Activated naive CD4-positive, alpha-beta T cell treated with anti-CD3 and anti-CD28 coated beads, Interleukin-2, amount 50 U/mL, for 72 hours (primary cell): Measurements from ENCODE around the gene RRAS. TPM values are rescaled to one million over a fixed set of nuclear protein-coding genes. Genes with fewer than 3 reads are reported as not detected.

Experiments used
- ATAC-seq, 2 donors: fragments of 150-1000 bp; cut with Tn5 transposase; 2 replicates each; pipeline ENCODE4 v1.10.0; 2021; ENCODE audit warnings: mild to moderate bottlenecking in 2 of 2, moderate library complexity in 2 of 2
- DNase-seq, 2 donors: peaks; one replicate each; pipeline ENCODE4 v3.0.0; 2021 to 2022; ENCODE audit warnings: low spot score in 2 of 2
- H3K27ac Mint-ChIP-seq, 2 donors: one replicate each; pipeline ENCODE4 v1.8.0; 2022; ENCODE audit warnings: mild to moderate bottlenecking in 2 of 2, mixed read lengths in 2 of 2
- H3K36me3 Mint-ChIP-seq, 2 donors: one replicate each; pipeline ENCODE4 v1.8.0; 2022; ENCODE audit warnings: mixed read lengths in 2 of 2
- H3K9me3 Mint-ChIP-seq, 2 donors: one replicate each; pipeline ENCODE4 v1.8.0; 2022; ENCODE audit warnings: mixed read lengths in 2 of 2
- total RNA-seq, 2 donors: library from RNA; stranded (reverse); gene quantifications; one replicate each; pipeline ENCODE4 v1.2.3, GENCODE V29; 2022

Gene RRAS
- 10 to 100 TPM in 1 of 2 donors, 1 to 10 TPM in 1; 6.0 to 12.9 TPM for total RNA-seq

DNA sequence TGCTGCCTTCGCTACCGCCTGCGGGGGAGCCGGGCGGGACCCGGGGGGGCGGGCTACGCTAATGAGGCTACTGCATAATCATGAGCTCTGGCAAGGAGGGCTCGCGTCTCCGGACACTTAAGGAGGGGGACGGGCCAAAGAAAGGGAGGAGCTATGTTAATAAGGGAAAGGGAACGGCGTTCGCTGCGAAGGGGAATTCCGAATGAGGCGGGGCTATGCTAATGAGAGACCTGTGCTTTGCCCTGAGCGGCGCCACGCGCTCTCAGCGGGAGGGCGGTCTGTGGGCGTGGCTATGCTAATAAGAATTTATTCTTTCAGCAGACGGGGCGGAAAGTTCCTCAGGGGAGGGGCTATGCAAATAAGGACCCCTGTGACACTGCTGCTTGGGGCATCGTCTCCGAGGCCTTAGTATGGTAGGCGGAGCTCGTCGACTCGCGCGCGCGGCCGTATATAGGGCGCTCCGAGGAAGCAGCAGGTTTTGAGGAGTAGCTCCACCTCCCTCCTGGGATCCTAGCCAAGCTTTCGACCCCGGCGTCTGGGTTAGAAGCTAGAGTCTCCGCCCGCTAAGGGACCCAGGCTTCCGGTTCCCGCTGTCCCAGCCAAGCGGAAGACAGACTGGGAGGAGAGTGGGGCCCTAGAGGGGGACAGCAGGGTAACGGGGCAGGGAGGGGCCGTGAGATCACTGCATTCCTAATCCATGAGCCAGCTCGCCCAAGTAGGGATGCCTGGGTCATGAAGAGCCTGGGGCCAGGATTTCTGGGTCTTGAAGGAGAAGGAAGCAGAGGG, at the start of gene RRAS:
Gene RRAS, minus strand, starts transcription at position 31 of the 786 bp plus-strand sequence. CDS start 45 bp downstream, outside the sequence.
- Mint-ChIP-seq H3K36me3 (peaks cover 12 to 15% of the 10 kb centered on the region in 2 donors), H3K9me3 (no peaks in the 10 kb centered on the region), H3K27ac (peak within 1 kb of the TSS; percentile 99)
- peak; percentile 99 to 100 for DNase-seq
- ATAC-seq = peak; percentile 74 to 78

DNA sequence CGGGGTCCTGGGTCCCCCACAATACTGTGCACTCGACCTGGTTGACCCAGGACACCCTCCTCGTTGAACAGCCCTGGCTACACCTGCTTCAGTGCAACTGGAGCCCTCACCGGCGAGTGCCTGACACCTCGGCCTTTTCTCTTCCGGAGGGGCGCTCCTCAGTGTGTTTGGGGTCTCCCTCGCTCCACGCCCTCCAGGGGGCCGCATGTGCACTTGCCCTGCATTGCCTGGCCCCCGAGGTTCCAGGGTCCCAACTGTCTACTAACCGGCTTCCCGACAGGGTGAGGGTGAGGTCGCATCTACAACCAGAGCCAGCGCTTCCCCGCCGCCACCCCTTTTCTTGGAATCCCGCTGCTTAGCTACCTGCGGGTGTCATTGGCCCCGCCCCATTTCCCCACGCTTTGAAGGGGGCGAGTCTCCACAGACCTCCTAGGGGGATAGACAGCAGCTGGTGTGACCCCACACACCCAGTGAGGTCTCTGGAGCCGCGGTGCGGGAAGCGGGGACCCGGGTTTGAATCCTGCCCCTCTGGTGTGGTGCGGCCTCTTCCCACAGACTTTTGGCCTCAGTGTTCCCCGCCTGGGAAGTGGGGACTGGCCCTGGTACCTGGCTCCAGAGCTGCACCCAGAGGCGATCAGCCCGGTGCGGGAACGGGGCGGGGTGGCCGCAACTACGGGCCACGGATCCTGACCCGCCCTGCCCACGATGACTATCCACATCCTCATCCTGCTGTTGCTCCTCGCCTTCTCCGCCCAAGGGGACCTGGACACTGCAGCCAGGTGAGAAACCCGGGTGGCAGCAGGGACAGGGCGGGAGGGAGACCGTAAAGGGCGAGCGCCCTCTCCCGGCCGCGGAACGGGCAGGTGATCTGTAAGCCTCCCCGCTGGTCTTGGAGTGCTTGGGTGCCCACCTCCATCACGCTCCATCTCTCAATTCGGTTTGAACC, 49.5 kb upstream of the RRAS start, which contains the start of gene ADM5:
Gene ADM5, plus strand, starts transcription at position 462 of the 946 bp plus-strand sequence. Its CDS starts 244 bp downstream, at position 706.
- H3K27ac Mint-ChIP-seq = peak within 1 kb of the TSS; percentile 36 to 95
- peak in 1 of 2 donors; percentile 59 for DNase-seq
- ATAC-seq = peak; percentile 41 to 51
- H3K9me3 Mint-ChIP-seq = no peaks in the 10 kb centered on the region
- H3K36me3 Mint-ChIP-seq = peaks cover 9% of the 10 kb centered on the region in 2 donors

DNA sequence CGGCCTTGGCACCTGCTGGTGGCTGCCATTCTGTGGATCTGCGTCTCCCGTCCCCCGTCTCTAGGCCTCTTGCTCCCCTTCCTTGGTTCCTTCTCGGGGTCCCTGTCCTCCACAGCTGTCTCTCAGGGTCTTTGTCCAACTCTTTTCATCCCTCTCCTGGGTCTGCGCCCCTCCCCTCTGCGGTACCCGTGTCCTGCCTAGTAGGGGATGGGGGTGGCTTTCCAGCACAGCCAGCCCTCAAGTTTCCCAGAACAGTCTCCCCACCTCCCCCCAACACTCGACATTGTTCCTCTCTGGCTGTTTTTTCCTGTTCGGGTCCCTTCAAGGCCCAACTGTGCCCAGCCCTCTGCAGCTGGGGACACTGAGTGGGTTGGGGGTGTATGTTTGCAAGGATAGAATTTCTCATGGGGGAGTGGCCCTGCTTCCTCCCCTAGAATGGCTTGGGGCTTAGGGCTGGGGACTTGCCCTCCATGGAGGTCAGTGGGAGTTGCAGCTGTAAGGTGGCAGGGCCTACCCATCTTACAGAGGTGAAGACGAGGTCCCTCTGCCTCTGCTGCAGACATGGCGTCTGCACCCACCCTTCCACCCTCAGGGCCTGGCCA, 48.7 kb upstream of the RRAS start:
- DNase-seq (no peak), ATAC-seq (no peak)
- H3K9me3 Mint-ChIP-seq = no peaks in the 10 kb centered on the region
- H3K27ac Mint-ChIP-seq = peak overlapping the region; percentile 15 to 95
- peaks cover 9 to 15% of the 10 kb centered on the region in 2 donors for H3K36me3 Mint-ChIP-seq

DNA sequence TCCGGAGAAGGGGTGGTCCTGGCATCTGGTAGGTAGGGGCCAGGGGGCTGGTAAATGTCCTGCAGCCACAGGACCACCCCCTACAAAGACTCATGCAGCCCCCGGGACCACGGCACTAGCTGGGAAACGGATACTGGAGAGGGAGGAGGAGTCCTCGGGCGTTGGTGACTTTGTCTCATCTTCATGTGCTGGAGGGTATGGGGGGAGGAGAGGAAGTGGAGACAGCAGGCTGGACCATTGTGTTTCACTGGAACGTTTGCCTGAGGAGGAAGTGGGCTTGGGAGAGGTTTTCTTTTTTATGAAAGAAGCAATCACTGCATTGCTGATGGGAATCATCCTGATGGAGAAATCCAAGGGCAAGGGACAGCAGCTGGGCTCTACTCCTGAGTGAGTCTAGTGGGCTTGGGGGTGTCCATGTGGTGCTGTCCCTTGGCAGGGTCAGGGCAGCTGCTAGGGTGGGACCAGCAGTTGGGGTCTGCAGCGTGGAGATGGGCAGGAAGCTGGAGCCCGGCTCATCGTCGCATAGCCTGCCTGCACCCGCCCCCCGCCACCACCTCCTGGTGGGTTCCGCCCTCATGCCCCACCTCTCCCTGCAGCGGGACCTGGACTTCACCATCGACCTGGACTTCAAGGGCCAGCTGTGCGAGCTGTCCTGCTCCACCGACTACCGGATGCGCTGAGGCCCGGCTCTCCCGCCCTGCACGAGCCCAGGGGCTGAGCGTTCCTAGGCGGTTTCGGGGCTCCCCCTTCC, 47.8 kb upstream of the RRAS start:
- ATAC-seq (no peak), DNase-seq (no peak)
- H3K36me3 Mint-ChIP-seq = peaks cover 9 to 15% of the 10 kb centered on the region in 2 donors
- H3K9me3 Mint-ChIP-seq = no peaks in the 10 kb centered on the region
- no peak overlapping the region for H3K27ac Mint-ChIP-seq

DNA sequence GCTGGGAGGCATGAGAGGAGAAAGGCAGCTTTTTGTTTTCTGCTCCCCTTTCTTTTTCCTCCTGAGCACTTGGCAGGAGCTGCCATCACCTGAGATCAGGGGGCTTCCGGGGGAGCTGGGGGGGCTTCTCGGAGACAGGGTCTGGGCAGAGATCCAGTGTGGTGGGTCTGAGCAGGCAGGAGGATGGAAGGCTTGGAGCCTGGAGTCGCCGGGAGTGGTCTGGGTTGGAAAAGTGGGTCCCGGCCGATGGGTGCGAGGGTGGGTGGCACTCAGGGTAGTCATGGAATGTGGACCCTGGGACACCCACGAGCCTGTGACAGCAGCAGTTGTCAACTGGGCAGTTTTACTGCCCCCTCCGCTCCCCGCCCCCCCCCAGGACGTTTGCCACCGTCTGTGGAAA, 47.2 kb upstream of the RRAS start:
- no peaks in the 10 kb centered on the region for H3K9me3 Mint-ChIP-seq
- peaks cover 9 to 15% of the 10 kb centered on the region in 2 donors for H3K36me3 Mint-ChIP-seq

DNA sequence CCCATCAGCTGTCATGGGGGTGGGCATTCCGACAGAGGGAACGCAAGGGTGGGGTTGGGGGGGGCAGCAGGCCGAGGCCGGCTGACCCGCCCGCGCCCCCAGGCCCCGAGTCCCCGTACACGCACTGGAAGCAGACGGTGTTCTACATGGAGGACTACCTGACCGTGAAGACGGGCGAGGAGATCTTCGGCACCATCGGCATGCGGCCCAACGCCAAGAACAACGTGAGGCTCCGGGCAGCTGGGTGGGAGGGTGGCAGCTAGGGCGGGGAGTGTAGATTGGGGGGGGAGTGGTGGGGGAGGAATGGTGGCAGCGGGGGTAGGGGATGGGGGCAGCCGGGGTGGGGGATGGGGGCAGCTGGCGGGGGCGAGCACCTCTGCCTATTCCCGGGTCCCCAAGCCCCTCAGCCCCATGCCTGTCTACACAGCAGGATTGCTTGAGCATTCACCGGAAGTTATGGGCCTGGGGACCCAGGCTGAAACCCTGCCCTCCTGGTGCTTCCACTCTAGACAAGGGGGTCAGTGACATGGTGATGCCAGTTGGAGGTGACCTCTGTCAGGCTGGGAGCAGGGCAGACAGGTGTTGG, 46.7 kb upstream of the RRAS start:
- peaks cover 9 to 15% of the 10 kb centered on the region in 2 donors for H3K36me3 Mint-ChIP-seq
- H3K27ac Mint-ChIP-seq = no peak overlapping the region
- H3K9me3 Mint-ChIP-seq = no peaks in the 10 kb centered on the region
- DNase-seq = no peak
- no peak for ATAC-seq

More for the DNA sequence above, 47.2 kb upstream of the RRAS start:
- DNase-seq (no peak), ATAC-seq (no peak)
- peak overlapping the region in 1 of 2 donors; percentile 65 for H3K27ac Mint-ChIP-seq

DNA sequence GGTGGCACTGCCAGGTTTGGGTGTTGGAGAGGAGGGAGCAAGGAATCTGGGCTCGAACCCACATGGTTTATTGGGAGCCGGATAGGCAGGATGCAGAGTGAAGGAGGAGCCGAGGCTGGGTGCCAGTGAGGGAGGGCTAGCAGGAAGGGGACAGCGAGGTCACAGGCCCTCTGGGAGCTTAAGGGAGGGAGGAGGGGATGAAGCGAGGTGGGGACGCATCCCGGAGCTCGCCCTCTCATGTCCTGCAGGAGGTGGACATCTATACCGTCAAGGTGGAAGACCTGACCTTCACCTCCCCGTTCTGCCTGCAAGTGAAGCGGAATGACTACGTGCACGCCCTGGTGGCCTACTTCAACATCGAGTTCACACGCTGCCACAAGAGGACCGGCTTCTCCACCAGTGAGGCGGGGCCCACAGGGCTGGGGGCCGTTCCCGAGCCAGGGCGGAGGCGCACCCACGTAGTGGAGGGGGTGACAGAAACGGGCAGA, 45.9 kb upstream of the RRAS start:
- Mint-ChIP-seq H3K9me3 (no peaks in the 10 kb centered on the region), H3K27ac (peak overlapping the region in 1 of 2 donors; percentile 36), H3K36me3 (peaks cover 9 to 15% of the 10 kb centered on the region in 2 donors)
- ATAC-seq (no peak), DNase-seq (no peak)

DNA sequence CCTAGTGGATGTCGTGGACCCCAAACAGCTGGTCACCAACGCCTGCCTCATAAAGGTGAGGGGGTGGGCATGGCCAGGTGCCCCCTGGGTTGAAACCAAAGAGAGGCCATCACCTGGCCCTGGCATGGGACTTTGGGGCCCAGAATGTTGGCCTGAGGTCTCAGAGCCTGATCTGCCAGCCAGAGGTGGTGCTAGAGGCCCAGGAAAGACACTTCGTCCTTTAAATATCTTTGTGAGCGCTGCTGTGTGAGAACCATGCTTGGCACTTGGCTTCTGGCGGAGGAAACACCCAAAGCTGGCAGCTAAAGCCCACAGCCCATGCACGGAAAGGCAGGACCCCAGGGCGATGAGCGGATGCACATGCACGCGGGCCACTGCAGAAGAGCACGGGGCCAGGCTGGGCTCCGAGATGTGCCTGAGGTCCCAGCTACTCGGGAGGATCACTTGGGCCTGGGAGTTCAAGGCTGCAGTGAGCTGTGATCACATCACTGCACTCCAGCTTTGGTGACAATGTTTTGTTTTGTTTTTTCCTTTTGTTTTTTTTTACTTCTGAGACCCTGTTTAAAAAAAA, 45.1 kb upstream of the RRAS start:
- Mint-ChIP-seq H3K27ac (no peak overlapping the region), H3K36me3 (peaks cover 9 to 15% of the 10 kb centered on the region in 2 donors), H3K9me3 (no peaks in the 10 kb centered on the region)
- no peak for ATAC-seq
- no peak for DNase-seq

DNA sequence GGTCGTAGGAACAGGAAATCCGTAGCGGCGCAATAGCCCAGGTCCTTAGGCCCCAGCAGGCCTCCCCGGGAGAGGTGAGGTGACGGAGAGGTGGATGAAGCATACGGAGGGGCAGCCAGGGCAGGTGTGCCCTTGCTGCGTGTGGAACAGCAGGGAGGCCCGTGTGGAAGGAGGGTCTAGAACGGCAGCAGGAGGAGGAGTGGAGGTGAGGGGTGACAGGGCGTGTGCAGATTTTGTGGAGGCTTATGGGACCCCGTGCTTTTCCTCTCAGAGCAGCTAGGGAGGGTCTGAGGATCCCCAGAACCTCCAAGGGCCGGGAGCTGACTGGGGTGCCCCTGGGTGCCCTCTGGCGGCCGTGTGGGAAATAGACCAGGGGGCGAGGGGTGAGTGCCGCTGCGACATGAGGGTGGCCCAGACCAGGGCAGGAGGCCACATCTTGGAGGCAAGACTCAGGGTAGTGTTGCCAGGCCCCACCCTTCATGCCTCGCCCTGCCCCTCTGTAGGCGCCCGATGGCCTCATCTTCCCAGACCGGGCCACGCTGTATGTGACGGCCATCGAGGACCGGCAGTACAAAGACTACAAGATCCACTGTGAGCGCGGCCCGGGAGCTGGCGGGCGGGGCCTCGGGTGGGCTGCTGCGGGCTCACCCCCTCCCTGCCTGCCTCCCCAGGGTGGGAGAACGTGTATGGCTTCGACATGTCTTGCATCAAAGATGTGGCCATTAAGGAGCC, 44.5 kb upstream of the RRAS start:
- no peaks in the 10 kb centered on the region for H3K9me3 Mint-ChIP-seq
- ATAC-seq (no peak), DNase-seq (no peak)
- H3K36me3 Mint-ChIP-seq = peaks cover 9 to 15% of the 10 kb centered on the region in 2 donors
- H3K27ac Mint-ChIP-seq = peak overlapping the region in 1 of 2 donors; percentile 72

DNA sequence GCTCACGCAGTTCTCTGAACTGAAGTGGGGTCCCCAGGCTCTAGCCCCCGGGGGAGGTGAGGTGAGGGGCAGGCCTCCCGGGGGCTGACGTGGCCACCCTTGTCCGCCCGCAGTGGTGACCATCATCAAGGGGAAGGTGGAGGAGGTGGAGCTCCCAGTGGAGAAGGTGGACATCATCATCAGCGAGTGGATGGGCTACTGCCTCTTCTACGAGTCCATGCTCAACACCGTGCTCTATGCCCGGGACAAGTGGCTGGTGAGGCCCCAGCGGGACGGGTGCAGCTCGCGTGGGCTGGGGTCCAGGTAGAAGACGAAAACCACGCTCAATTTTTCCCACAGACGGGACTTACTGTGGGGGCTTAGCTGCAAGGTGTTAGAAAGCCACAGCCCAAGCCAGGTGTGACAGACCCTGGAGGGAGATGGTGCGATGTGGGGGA, 43.9 kb upstream of the RRAS start:
- peaks cover 9 to 15% of the 10 kb centered on the region in 2 donors for H3K36me3 Mint-ChIP-seq
- H3K27ac Mint-ChIP-seq = no peak overlapping the region
- DNase-seq (no peak), ATAC-seq (no peak)
- H3K9me3 Mint-ChIP-seq = no peaks in the 10 kb centered on the region

DNA sequence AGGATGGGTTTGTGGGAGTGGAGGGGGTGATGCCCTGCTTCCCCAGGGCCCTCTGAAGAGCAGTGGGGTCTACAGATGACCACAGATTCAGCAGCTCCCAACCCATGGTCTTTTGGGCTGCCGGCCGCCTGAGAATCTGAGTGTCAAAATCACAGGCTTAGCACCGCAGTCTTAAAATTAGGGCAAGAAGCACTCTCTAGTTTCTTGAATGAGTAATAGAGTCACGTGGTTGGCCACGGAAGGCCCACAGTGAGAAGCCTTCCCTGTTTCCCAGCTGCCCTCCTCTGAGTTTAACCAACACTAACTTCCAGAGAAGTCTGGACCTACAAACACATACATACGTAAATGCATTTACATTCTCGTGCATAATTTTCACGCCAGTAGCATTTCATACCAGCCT, 42.3 kb upstream of the RRAS start:
- H3K9me3 Mint-ChIP-seq = no peaks in the 10 kb centered on the region
- H3K27ac Mint-ChIP-seq = peak overlapping the region in 1 of 2 donors; percentile 36
- no peak for DNase-seq
- peaks cover 16 to 20% of the 10 kb centered on the region in 2 donors for H3K36me3 Mint-ChIP-seq
- ATAC-seq = no peak

DNA sequence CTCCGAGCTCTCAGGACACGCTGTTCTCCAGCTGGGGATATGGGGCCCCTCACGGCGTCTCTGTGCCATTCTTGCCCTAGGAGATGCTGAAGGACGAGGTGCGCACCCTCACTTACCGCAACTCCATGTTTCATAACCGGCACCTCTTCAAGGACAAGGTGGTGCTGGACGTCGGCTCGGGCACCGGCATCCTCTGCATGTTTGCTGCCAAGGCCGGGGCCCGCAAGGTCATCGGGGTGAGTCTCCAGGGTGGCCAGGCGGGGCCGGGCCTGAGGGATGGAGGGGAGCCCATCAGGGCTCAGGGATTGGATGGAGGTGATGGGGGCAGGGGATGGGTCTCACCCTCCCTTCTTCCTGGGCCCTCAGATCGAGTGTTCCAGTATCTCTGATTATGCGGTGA, 41.9 kb upstream of the RRAS start:
- H3K9me3 Mint-ChIP-seq = no peaks in the 10 kb centered on the region
- H3K27ac Mint-ChIP-seq = peak overlapping the region in 1 of 2 donors; percentile 36
- no peak for DNase-seq
- H3K36me3 Mint-ChIP-seq = peaks cover 20 to 24% of the 10 kb centered on the region in 2 donors
- ATAC-seq = no peak

DNA sequence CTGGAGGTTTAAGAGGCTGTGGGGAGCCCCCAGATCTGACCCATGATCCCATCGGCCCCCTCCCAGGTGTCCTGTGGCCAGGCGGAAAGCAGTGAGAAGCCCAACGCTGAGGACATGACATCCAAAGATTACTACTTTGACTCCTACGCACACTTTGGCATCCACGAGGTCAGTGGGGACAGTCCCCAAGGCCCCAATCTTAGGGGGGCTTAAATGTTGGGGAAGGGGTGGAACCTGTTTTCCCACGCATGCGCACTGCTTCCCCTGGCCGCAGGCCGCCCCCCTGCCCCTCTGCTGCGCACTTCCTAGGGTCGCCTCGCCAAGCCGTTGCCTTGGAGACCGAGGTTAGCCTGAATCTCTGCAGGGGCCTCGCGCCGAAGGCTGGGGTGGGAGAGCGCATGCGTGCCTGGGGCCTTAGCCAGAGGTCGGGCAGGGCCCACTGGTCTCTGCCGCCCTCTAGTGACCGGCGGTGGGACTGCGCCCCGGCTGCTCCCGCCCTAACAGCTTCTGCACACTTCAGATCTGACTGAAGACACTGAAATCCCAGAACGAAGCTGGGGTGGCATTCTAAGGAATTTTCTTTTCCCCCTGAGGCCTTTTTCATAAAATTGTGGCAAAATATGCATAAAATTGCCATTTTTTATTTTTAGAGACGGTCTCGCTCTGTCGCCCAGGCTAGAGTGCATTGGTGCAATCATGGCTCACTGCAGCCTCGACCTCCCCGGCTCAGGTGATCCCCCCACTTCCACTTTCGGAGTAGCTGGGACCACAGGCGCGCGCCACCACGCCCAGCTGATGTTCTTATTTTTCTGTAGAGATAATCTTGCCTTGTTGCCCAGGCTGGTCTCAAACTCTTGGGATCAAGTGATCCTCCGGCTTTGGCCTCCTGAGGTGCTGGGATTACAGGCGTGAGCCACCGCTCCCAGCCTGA, 40.7 kb upstream of the RRAS start:
- DNase-seq (peak; percentile 88 to 99), ATAC-seq (peak in 1 of 2 donors; percentile 5)
- no peaks in the 10 kb centered on the region for H3K9me3 Mint-ChIP-seq
- peaks cover 19 to 24% of the 10 kb centered on the region in 2 donors for H3K36me3 Mint-ChIP-seq
- H3K27ac Mint-ChIP-seq = peak overlapping the region; percentile 36 to 54
